Prostate gland (tissue), 2 donors: ENCODE data around the gene ATP9A.

Experiments used
- POLR2A ChIP-seq: fragments of 450-650 bp; IDR thresholded peaks from one replicate; pipeline ENCODE4 v1.6.1; 2016; ENCODE audit warnings: antibody characterized with exemption, mild to moderate bottlenecking
- TF ChIP-seq, protein P1 (sequence below), 4 experiments: fragments of 200-600 bp in 2 of 4; fragments of 450-650 bp in 2 of 4; sonication (generic) in 2 of 4; IDR thresholded peaks; 1 replicate in 3 of 4; 2 replicates in 1 of 4; pipeline ENCODE4 v1.5.1; 2016 to 2019; ENCODE audit warnings: antibody characterized with exemption in 4 of 4, mild to moderate bottlenecking in 2 of 4, moderate library complexity in 2 of 4

DNA sequence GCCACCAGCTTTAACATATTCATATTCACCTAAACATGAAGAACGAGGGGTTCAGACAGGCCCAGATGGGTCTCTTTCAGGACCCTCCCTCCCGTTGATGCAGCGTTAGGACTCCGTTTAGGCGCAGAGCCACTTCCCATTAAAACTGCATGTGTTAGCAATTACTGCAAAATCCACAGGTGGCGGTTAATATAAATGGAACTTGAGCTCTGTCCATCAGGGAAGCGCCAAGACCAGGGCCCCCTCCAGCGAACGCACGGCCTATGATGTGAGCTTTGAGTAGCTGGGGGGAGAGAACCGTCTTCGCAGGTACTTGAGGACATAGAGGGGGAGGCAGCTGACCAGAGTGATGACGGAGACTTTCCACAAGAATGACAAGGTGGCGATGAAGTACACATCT, 167.2 kb downstream of the ATP9A start:
- TF ChIP-seq, protein P1, sequence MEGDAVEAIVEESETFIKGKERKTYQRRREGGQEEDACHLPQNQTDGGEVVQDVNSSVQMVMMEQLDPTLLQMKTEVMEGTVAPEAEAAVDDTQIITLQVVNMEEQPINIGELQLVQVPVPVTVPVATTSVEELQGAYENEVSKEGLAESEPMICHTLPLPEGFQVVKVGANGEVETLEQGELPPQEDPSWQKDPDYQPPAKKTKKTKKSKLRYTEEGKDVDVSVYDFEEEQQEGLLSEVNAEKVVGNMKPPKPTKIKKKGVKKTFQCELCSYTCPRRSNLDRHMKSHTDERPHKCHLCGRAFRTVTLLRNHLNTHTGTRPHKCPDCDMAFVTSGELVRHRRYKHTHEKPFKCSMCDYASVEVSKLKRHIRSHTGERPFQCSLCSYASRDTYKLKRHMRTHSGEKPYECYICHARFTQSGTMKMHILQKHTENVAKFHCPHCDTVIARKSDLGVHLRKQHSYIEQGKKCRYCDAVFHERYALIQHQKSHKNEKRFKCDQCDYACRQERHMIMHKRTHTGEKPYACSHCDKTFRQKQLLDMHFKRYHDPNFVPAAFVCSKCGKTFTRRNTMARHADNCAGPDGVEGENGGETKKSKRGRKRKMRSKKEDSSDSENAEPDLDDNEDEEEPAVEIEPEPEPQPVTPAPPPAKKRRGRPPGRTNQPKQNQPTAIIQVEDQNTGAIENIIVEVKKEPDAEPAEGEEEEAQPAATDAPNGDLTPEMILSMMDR (IDR thresholded peaks at IDR 0.05): no peak
- TF ChIP-seq POLR2A: no peak
